ENCODE measurements around the gene TRIP13.
"Not testable (repeated sequence)": the region's sequence is repeated elsewhere in the genome, so short reads cannot be mapped to it uniquely, and the experiment has no call there.

DNA sequence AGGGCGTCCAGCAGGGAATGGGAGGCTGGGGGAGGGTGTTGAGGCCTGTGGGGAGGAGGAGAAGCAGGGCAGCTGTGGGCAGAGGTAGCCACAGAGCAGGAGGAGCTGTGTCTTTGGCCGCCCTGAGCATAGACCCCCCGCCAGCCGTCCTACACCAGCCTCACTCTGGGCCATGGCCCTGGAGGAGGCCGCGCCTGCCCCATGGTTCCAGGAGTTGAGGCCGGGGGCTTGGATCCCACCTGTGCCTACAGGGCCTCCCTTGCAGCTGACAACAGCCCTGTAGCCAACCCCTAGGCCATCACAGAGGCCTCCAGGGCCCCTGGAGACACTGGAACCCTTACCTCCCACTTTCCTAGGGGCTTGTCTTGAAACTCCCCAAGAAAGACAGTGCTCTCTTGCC lies 44.9 kb upstream of the TRIP13 start:
- TF ChIP-seq, protein P1, sequence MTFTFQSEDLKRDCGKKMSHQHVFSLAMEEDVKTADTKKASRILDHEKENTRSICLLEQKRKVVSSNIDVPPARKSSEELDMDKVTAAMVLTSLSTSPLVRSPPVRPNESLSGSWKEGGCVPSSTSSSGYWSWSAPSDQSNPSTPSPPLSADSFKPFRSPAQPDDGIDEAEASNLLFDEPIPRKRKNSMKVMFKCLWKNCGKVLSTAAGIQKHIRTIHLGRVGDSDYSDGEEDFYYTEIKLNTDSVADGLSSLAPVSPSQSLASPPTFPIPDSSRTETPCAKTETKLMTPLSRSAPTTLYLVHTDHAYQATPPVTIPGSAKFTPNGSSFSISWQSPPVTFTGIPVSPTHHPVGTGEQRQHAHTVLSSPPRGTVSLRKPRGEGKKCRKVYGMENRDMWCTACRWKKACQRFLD (tag by site-specific recombination; IDR thresholded peaks at IDR 0.05), result not testable (repeated sequence)
- TF ChIP-seq, protein P2, sequence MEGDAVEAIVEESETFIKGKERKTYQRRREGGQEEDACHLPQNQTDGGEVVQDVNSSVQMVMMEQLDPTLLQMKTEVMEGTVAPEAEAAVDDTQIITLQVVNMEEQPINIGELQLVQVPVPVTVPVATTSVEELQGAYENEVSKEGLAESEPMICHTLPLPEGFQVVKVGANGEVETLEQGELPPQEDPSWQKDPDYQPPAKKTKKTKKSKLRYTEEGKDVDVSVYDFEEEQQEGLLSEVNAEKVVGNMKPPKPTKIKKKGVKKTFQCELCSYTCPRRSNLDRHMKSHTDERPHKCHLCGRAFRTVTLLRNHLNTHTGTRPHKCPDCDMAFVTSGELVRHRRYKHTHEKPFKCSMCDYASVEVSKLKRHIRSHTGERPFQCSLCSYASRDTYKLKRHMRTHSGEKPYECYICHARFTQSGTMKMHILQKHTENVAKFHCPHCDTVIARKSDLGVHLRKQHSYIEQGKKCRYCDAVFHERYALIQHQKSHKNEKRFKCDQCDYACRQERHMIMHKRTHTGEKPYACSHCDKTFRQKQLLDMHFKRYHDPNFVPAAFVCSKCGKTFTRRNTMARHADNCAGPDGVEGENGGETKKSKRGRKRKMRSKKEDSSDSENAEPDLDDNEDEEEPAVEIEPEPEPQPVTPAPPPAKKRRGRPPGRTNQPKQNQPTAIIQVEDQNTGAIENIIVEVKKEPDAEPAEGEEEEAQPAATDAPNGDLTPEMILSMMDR (tag by site-specific recombination; IDR thresholded peaks at IDR 0.05), result not testable (repeated sequence)
- TF ChIP-seq, protein P3, sequence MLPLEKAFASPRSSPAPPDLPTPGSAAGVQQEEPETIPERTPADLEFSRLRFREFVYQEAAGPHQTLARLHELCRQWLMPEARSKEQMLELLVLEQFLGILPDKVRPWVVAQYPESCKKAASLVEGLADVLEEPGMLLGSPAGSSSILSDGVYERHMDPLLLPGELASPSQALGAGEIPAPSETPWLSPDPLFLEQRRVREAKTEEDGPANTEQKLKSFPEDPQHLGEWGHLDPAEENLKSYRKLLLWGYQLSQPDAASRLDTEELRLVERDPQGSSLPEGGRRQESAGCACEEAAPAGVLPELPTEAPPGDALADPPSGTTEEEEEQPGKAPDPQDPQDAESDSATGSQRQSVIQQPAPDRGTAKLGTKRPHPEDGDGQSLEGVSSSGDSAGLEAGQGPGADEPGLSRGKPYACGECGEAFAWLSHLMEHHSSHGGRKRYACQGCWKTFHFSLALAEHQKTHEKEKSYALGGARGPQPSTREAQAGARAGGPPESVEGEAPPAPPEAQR (tag by site-specific recombination; IDR thresholded peaks at IDR 0.05), result not testable (repeated sequence)
- not testable (repeated sequence) for TF ChIP-seq ZSCAN16 (tag by site-specific recombination; IDR thresholded peaks at IDR 0.05); ZXDB (tag by site-specific recombination; IDR thresholded peaks at IDR 0.05); ZNF473 (tag by site-specific recombination; IDR thresholded peaks at IDR 0.05); ZNF530 (tag by site-specific recombination; IDR thresholded peaks at IDR 0.05; ENCODE audit: low read depth); ZNF350 (tag by site-specific recombination; IDR thresholded peaks at IDR 0.05); ZNF768 (tag by site-specific recombination; IDR thresholded peaks at IDR 0.05); ZNF521 (tag by site-specific recombination; IDR thresholded peaks at IDR 0.05); ZNF292 (tag by site-specific recombination; IDR thresholded peaks at IDR 0.05; ENCODE audit: borderline replicate concordance, low read depth)
- TF ChIP-seq, protein P4, sequence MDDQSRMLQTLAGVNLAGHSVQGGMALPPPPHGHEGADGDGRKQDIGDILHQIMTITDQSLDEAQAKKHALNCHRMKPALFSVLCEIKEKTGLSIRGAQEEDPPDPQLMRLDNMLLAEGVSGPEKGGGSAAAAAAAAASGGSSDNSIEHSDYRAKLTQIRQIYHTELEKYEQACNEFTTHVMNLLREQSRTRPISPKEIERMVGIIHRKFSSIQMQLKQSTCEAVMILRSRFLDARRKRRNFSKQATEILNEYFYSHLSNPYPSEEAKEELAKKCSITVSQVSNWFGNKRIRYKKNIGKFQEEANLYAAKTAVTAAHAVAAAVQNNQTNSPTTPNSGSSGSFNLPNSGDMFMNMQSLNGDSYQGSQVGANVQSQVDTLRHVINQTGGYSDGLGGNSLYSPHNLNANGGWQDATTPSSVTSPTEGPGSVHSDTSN (CRISPR knock-in tag; IDR thresholded peaks at IDR 0.05), result not testable (repeated sequence)
- TF ChIP-seq, protein P5, sequence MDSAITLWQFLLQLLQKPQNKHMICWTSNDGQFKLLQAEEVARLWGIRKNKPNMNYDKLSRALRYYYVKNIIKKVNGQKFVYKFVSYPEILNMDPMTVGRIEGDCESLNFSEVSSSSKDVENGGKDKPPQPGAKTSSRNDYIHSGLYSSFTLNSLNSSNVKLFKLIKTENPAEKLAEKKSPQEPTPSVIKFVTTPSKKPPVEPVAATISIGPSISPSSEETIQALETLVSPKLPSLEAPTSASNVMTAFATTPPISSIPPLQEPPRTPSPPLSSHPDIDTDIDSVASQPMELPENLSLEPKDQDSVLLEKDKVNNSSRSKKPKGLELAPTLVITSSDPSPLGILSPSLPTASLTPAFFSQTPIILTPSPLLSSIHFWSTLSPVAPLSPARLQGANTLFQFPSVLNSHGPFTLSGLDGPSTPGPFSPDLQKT (IDR thresholded peaks at IDR 0.05; ENCODE audit: borderline replicate concordance, low read depth, low read length), result not testable (repeated sequence)
- TF ChIP-seq, protein P6, sequence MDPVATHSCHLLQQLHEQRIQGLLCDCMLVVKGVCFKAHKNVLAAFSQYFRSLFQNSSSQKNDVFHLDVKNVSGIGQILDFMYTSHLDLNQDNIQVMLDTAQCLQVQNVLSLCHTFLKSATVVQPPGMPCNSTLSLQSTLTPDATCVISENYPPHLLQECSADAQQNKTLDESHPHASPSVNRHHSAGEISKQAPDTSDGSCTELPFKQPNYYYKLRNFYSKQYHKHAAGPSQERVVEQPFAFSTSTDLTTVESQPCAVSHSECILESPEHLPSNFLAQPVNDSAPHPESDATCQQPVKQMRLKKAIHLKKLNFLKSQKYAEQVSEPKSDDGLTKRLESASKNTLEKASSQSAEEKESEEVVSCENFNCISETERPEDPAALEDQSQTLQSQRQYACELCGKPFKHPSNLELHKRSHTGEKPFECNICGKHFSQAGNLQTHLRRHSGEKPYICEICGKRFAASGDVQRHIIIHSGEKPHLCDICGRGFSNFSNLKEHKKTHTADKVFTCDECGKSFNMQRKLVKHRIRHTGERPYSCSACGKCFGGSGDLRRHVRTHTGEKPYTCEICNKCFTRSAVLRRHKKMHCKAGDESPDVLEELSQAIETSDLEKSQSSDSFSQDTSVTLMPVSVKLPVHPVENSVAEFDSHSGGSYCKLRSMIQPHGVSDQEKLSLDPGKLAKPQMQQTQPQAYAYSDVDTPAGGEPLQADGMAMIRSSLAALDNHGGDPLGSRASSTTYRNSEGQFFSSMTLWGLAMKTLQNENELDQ (tag by site-specific recombination; IDR thresholded peaks at IDR 0.05; ENCODE audit: low read depth), result not testable (repeated sequence)

All from HEK293 (cell line).